Thyroid gland (tissue), 4 donors: ENCODE measurements around the gene OSBPL3. TPM values are rescaled to one million over a fixed set of nuclear protein-coding genes. Genes with fewer than 3 reads are reported as not detected.
A peak's percentile ranks its signal among the peaks of the same experiment; 100 is the strongest.

Experiments used
- DNase-seq, 2 donors: peaks; one replicate each; pipeline ENCODE4 v3.0.0-alpha.2; 2019
- H3K27ac ChIP-seq, 3 donors: fragments of 200-600 bp; sonication (generic); 1 replicate in 2 of 3; 2 replicates in 1 of 3; pipeline ENCODE4 v1.5.1; 2016 to 2019; ENCODE audit warnings: mild to moderate bottlenecking in 1 of 3, moderate library complexity in 1 of 3
- H3K27me3 ChIP-seq: fragments of 200-600 bp; sonication (generic); one replicate; pipeline ENCODE4 v1.5.1; 2019
- H3K36me3 ChIP-seq, 2 donors: fragments of 200-600 bp; sonication (generic); one replicate each; pipeline ENCODE4 v1.5.1; 2016 to 2019
- H3K4me1 ChIP-seq, 2 donors: fragments of 200-600 bp; sonication (generic); one replicate each; pipeline ENCODE4 v1.5.1; 2017 to 2019
- H3K4me3 ChIP-seq, 3 donors: fragments of 200-600 bp; sonication (generic); replicated peaks in 1 of 3; 1 replicate in 2 of 3; 2 replicates in 1 of 3; pipeline ENCODE4 v1.5.1; 2016; ENCODE audit warnings: mild to moderate bottlenecking in 1 of 3
- H3K9me3 ChIP-seq: fragments of 200-600 bp; sonication (generic); one replicate; pipeline ENCODE4 v1.5.1; 2017
- POLR2A ChIP-seq, 2 donors: fragments of 450-650 bp; IDR thresholded peaks; one replicate each; pipeline ENCODE4 v1.6.1; 2017; ENCODE audit warnings: antibody characterized with exemption in 2 of 2, mild to moderate bottlenecking in 2 of 2, moderate library complexity in 1 of 2
- WGBS, 2 donors: methylation state at CpG; one replicate each; pipeline ENCODE4 v1.1.5; 2017; 5-methylcytosine and 5-hydroxymethylcytosine counted together
- intact Hi-C: fragments of 100-400 bp; cut with DNase I; formaldehyde crosslinking; loops from one replicate; pipeline ENCODE4 v1.15.1; 2023
- total RNA-seq, 4 donors: library from RNA; depleted of rRNA; stranded (reverse); fragments of >200 nt; gene quantifications; one replicate each; pipeline ENCODE4 v1.2.3, GENCODE V29; 2016
- TF ChIP-seq, protein P1 (sequence below), 6 experiments: fragments of 200-600 bp in 3 of 6; fragments of 450-650 bp in 3 of 6; sonication (generic) in 3 of 6; IDR thresholded peaks; one replicate each; pipeline ENCODE4 v1.5.1; 2016 to 2019; ENCODE audit warnings: antibody characterized with exemption in 6 of 6, mild to moderate bottlenecking in 2 of 6, inconsistent platforms in 1 of 6, moderate library complexity in 1 of 6

The OSBPL3 gene
- total RNA-seq, 4 donors from 2014 or later = 22.1 to 41.7 (median 34.3) TPM

DNA sequence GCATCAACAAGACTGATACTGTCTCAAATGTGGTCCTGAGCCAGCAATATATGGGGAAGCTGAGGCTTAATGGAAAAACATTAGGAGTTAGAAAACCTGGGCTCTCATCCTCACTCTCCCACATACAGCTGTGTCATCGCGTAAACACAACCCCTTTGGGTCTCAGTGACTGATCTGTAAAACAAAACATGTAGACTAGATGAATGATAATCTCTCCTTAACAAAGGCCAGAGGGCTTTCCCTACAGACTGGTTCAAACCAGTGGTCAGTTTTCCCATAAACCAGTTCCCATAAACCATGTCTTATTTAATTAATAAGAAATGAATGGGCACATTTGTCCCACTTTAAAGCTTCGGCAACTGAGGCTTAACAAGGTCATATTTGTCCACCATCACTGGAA is 48.1 kb downstream of the OSBPL3 start:
- TF ChIP-seq POLR2A (IDR thresholded peaks at IDR 0.05) = no peak
- TF ChIP-seq, protein P1, sequence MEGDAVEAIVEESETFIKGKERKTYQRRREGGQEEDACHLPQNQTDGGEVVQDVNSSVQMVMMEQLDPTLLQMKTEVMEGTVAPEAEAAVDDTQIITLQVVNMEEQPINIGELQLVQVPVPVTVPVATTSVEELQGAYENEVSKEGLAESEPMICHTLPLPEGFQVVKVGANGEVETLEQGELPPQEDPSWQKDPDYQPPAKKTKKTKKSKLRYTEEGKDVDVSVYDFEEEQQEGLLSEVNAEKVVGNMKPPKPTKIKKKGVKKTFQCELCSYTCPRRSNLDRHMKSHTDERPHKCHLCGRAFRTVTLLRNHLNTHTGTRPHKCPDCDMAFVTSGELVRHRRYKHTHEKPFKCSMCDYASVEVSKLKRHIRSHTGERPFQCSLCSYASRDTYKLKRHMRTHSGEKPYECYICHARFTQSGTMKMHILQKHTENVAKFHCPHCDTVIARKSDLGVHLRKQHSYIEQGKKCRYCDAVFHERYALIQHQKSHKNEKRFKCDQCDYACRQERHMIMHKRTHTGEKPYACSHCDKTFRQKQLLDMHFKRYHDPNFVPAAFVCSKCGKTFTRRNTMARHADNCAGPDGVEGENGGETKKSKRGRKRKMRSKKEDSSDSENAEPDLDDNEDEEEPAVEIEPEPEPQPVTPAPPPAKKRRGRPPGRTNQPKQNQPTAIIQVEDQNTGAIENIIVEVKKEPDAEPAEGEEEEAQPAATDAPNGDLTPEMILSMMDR (IDR thresholded peaks at IDR 0.05) = no peak
- WGBS, 2 donors = 94 to 95% methylated on average over 3 of the region's 3 CpGs
- no peak overlapping the region for H3K4me3 ChIP-seq
- H3K27me3 ChIP-seq = no peaks in the 10 kb centered on the region
- H3K27ac ChIP-seq = peak overlapping the region in 1 of 3 donors; percentile 76
- H3K36me3 ChIP-seq = no peaks in the 10 kb centered on the region
- H3K9me3 ChIP-seq = no peaks in the 10 kb centered on the region
- H3K4me1 ChIP-seq = peaks cover 11 to 19% of the 10 kb centered on the region in 2 donors
- intact Hi-C loops = no loop called here
- DNase-seq = no peak

- H3K27me3 ChIP-seq = no peaks in the 10 kb centered on the region
- DNase-seq = no peak
- peaks cover 5 to 12% of the 10 kb centered on the region in 2 donors for H3K4me1 ChIP-seq
- no peak overlapping the region for H3K4me3 ChIP-seq
- WGBS, 2 donors = 88% methylated on average over 1 of the region's 1 CpG
- no peak for TF ChIP-seq POLR2A (IDR thresholded peaks at IDR 0.05)
- H3K27ac ChIP-seq = no peak overlapping the region
- no peaks in the 10 kb centered on the region for H3K36me3 ChIP-seq
- intact Hi-C loops = no loop called here
- H3K9me3 ChIP-seq = no peaks in the 10 kb centered on the region
These were observed 49.1 kb downstream of the OSBPL3 start for GRCh38 chr7:24930856-24931255.

- no peaks in the 10 kb centered on the region for H3K36me3 ChIP-seq
- intact Hi-C loops = no loop called here
- H3K4me1 ChIP-seq = peaks cover 7 to 8% of the 10 kb centered on the region in 2 donors
- H3K27me3 ChIP-seq = no peaks in the 10 kb centered on the region
- WGBS, 2 donors = 82 to 87% methylated on average over 5 of the region's 5 CpGs
- H3K9me3 ChIP-seq = no peaks in the 10 kb centered on the region
- H3K4me3 ChIP-seq = no peak overlapping the region
- DNase-seq = no peak
- no peak overlapping the region for H3K27ac ChIP-seq
- TF ChIP-seq, protein P1 (IDR thresholded peaks at IDR 0.05) = no peak
- TF ChIP-seq POLR2A (IDR thresholded peaks at IDR 0.05) = no peak
These were observed 53.1 kb downstream of the OSBPL3 start for GRCh38 chr7:24926623-24927524.

- intact Hi-C loops = no loop called here
These were observed 55.6 kb downstream of the OSBPL3 start for GRCh38 chr7:24924375-24924774.

GRCh38 chr7:24923172-24923865 is 56.7 kb downstream of the OSBPL3 start:
- no peak for DNase-seq
- intact Hi-C loops = no loop called here
- TF ChIP-seq POLR2A (IDR thresholded peaks at IDR 0.05) = no peak
- TF ChIP-seq, protein P1 (IDR thresholded peaks at IDR 0.05) = no peak

More at GRCh38 chr7:24924375-24924774, 55.6 kb downstream of the OSBPL3 start:
- Histone ChIP-seq H3K27me3 (no peaks in the 10 kb centered on the region), H3K4me1 (peaks cover 7 to 15% of the 10 kb centered on the region in 2 donors), H3K36me3 (no peaks in the 10 kb centered on the region), H3K27ac (no peak overlapping the region), H3K9me3 (no peaks in the 10 kb centered on the region), H3K4me3 (no peak overlapping the region)
- no peak for DNase-seq
- no peak for TF ChIP-seq POLR2A (IDR thresholded peaks at IDR 0.05)
- TF ChIP-seq, protein P1 (IDR thresholded peaks at IDR 0.05) = no peak
- WGBS, 2 donors = 91 to 95% methylated on average over 7 of the region's 7 CpGs

More at GRCh38 chr7:24923172-24923865, 56.7 kb downstream of the OSBPL3 start:
- 93 to 94% methylated on average over 9 of the region's 9 CpGs for WGBS, 2 donors
- Histone ChIP-seq H3K4me1 (peaks cover 7 to 15% of the 10 kb centered on the region in 2 donors), H3K9me3 (no peaks in the 10 kb centered on the region), H3K4me3 (no peak overlapping the region), H3K27ac (no peak overlapping the region), H3K27me3 (no peaks in the 10 kb centered on the region), H3K36me3 (no peaks in the 10 kb centered on the region)
